Measurements from ENCODE around the gene LPIN3. TPM values are rescaled to one million over a fixed set of nuclear protein-coding genes. Genes with fewer than 3 reads are reported as not detected.

Gene LPIN3
- total and polyA plus RNA-seq, 2 of the 8 experiments (the other 6 are each of a cell fraction or from before 2014, with no cell fraction given): 3.7 to 3.9 TPM

GRCh38 chr20:41373931-41374920 lies 33.6 kb downstream of the LPIN3 start (continued):
- no peak for TF ChIP-seq CHD1 (IDR thresholded peaks at IDR 0.05; ENCODE audit: low read depth, low read length)

All from H1 (cell line).